ENCODE measurements around the gene SNX1.
A peak's percentile ranks its signal among the peaks of the same experiment; 100 is the strongest.
"Not testable (repeated sequence)": the region's sequence is repeated elsewhere in the genome, so short reads cannot be mapped to it uniquely, and the experiment has no call there.

Gene SNX1

GRCh38 chr15:64095795-64096667, at the start of gene SNX1:
SNX1 (plus strand) TSS chr15:64095982; CDS start chr15:64096014, 32 bp downstream.
- DNase-seq (ENCODE audit: low read depth), result peak; percentile 96

- DNase-seq (ENCODE audit: low read depth), result peak; percentile 49
These were observed 49.2 kb upstream of the SNX1 start, which contains the start of gene DAPK2 for GRCh38 chr15:64046421-64047153. DAPK2 (minus strand) TSS chr15:64046485; CDS start chr15:64040261, 6,224 bp downstream.

- DNase-seq (ENCODE audit: low read depth), result no peak
These were observed 46.9 kb upstream of the SNX1 start for GRCh38 chr15:64048781-64049460.

- no peak for DNase-seq (ENCODE audit: low read depth)
These were observed 45.3 kb upstream of the SNX1 start for GRCh38 chr15:64050281-64051092.

GRCh38 chr15:64051093-64051402, 44.7 kb upstream of the SNX1 start:
- no peak for DNase-seq (ENCODE audit: low read depth)

- DNase-seq (ENCODE audit: low read depth), result no peak
These were observed 44.1 kb upstream of the SNX1 start for GRCh38 chr15:64051407-64052259.

GRCh38 chr15:64052925-64053491, 42.8 kb upstream of the SNX1 start:
- no peak for DNase-seq (ENCODE audit: low read depth)

GRCh38 chr15:64053674-64054073, 42.1 kb upstream of the SNX1 start:
- not testable (repeated sequence) for DNase-seq (ENCODE audit: low read depth)

- DNase-seq (ENCODE audit: low read depth), result no peak
These were observed 37.5 kb upstream of the SNX1 start for GRCh38 chr15:64058279-64058678.

- not testable (repeated sequence) for DNase-seq (ENCODE audit: low read depth)
These were observed 36.7 kb upstream of the SNX1 start for GRCh38 chr15:64059104-64059503.

GRCh38 chr15:64060716-64061115, 35.1 kb upstream of the SNX1 start:
- no peak for DNase-seq (ENCODE audit: low read depth)

GRCh38 chr15:64066451-64066850, 29.3 kb upstream of the SNX1 start:
- DNase-seq (ENCODE audit: low read depth), result no peak

- DNase-seq (ENCODE audit: low read depth), result peak; percentile 43
These were observed 28.2 kb upstream of the SNX1 start for GRCh38 chr15:64067564-64068030.

- DNase-seq (ENCODE audit: low read depth), result no peak
These were observed 27.6 kb upstream of the SNX1 start for GRCh38 chr15:64068133-64068532.

- DNase-seq (ENCODE audit: low read depth), result no peak
These were observed 25.7 kb upstream of the SNX1 start for GRCh38 chr15:64070106-64070505.

- DNase-seq (ENCODE audit: low read depth), result peak; percentile 94
These were observed 24.6 kb upstream of the SNX1 start for GRCh38 chr15:64070965-64071851.

GRCh38 chr15:64071931-64072765, 23.6 kb upstream of the SNX1 start:
- peak; percentile 10 for DNase-seq (ENCODE audit: low read depth)

- DNase-seq (ENCODE audit: low read depth), result peak; percentile 42
These were observed 23.0 kb upstream of the SNX1 start for GRCh38 chr15:64072812-64073211.
